OCI-M2 (cell line): ENCODE data around the gene HIPK1.
"Not testable (repeated sequence)": the region's sequence is repeated elsewhere in the genome, so short reads cannot be mapped to it uniquely, and the experiment has no call there.

Experiments used
- DNase-seq: peaks from one replicate; lab custom pipeline; 2025; ENCODE audit not compliant: unreplicated experiment; lab: John Stamatoyannopoulos, UW

Gene HIPK1

GRCh38 chr1:113981962-113982931 is 53.1 kb downstream of the HIPK1 start:
- DNase-seq, result no peak

DNA sequence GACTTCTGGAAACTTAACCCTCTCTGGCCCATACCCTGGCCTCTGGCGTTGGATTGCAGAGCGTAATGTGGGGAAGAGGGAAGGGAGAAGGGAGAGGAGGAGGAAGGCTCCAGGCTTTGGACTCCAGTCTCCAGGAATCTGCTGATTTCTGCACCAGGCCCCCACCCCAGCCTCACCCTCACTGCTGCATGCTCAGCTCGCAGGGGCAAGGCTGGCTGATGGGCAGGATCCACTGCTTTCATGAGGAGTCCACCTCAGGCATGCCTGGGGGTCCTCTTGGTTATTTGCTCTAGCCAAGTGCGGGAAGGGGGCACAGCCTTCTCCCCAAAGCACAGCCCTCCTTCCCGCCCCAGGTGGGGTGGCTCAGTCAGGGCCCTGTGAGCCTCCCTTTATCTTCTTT is 53.8 kb downstream of the HIPK1 start:
- no peak for DNase-seq

DNA sequence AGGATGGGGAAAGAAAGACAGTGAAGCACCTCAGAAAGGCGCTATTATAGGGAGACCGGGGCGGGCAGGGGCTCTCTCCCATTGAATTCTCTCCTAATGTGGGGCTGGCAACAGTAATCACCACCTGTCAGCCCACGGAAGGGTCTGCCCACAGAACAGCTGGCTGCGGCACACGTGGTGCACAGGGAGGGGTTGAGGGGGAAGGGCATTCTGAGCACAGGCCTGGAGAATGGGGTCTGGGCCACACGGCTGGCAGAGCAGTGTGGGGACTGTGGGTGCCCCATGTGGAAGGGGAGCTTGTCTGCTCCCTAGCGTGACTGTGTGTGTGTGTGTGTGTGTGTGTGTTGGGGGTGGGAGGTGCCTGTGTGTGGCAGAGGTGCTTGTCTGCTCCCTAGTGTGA is 54.3 kb downstream of the HIPK1 start:
- DNase-seq, result no peak

GRCh38 chr1:113983826-113984225 is 54.7 kb downstream of the HIPK1 start:
- DNase-seq, result no peak

DNA sequence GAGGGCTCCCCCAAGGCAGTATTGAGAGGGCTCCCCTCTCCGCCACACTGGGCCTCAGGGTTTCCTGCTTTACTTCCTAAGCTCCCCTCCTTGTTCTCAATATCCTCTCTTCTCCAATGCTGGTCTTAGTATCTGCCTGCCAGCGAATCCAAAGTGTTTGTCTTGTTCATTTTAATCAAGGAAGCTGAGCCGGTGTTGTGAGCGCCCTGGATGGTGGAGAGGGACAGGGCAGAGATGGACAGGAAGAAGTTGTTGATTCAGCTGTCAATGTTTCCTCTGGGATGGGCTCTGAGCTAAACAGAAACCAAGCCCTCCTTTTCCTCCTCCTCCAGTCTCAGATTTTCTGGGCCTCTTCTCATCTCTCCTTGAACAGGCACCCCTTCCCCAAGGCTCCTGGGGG is 55.6 kb downstream of the HIPK1 start:
- DNase-seq, result no peak

DNA sequence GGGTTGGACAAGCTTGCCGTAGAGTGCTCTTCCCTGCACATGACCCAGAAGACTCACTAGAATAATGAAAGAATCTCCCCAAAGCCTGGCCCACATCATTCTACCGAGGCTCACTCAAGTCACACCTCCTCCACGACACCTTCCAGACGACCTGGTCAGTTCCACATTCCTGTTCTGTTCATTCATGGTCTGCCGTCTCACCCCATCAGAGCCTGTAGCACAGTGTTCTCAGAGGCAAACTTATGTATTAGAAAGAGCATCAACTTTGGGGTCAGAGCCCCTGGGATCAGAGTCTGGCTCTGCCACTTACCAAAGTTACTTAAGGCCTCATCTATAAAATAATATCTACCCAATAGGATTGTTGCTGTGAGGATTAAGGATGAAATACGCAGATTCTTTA is 57.7 kb downstream of the HIPK1 start:
- no peak for DNase-seq

DNA sequence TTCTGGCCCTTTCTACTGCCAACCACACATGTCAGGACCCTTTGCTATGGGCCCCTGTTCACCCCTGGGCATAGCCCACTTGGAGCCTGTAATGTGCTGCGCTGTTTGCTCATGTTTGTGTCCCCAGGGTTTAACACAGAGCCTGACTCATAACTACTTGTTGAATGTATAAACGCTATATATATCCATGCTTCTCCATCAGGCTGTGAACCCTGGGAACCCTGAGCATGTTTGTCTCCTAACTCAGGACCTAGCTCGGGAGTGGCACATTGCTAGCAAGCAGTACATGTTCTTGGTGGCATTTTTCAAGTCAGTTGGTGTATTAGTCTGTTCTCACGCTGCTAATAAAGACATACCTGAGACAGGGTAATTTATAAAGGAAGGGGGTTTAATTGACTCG is 58.1 kb downstream of the HIPK1 start:
- DNase-seq, result no peak

- no peak for DNase-seq
These were observed 61.4 kb downstream of the HIPK1 start for GRCh38 chr1:113990530-113990929.

- no peak for DNase-seq
These were observed 61.8 kb downstream of the HIPK1 start for GRCh38 chr1:113990961-113991360.

GRCh38 chr1:113991467-113991997 is 62.4 kb downstream of the HIPK1 start:
- no peak for DNase-seq

GRCh38 chr1:113993072-113993471 is 63.9 kb downstream of the HIPK1 start:
- DNase-seq, result no peak

- no peak for DNase-seq
These were observed 64.6 kb downstream of the HIPK1 start for GRCh38 chr1:113993766-113994165.

DNA sequence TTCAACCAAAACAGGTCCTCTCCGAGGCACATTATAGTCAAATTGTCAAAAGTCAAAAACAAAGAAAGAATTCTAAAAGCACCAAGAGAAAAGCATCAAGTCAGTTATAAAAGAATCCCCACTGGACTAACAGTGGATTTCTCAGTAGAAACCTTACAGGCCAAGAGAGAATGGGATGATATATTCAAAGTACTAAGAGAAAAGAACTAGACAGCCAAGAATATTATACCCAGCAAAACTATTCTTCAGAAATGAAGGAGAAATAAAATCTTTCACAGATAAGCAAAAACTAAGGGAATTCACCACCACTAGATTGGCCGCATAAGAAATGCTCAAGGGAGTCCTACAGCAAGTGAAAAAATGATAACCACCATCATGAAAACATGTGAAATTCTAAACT is 66.3 kb downstream of the HIPK1 start:
- DNase-seq, result no peak

DNA sequence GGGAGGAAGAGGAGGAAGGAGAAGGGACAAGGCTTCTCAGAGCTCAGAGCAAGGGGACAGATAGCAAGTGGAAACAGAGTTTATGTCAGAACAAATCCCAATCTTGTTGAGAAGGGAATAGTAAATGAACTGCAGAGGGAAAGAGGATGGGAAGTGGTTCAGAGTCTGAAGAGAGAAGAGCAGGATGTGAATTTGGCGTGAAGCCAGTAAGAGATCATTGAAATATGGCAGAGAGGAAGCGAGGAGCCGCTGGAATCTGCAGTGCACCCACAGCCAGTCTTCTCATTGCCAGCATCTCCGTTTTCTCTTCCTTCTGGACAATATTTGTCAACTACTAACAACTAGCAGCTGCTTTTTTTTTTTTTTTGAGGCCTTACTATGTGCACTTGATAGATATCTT is 69.2 kb downstream of the HIPK1 start:
- DNase-seq, result no peak

- no peak for DNase-seq
These were observed 70.1 kb downstream of the HIPK1 start for GRCh38 chr1:113999233-113999632.

DNA sequence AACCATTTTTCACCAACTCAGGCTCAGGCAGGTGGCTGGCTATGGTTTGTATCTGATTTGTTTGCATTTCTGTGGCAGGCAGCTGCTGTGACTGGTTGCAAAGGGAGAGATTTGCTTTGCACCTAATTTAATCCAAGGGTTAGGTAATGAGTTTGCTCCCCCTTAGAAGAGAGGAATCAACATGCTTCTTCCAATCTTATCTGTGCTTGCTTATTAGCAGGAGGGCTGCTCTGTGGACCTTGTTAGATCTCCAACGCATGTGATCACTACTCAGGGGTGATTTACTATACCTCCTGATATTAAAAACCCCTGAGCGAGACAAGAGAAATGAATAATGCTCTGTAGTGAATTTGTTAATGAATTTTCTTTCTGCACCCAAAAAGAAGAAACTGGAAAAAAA is 70.7 kb downstream of the HIPK1 start:
- no peak for DNase-seq

- no peak for DNase-seq
These were observed 71.3 kb downstream of the HIPK1 start for GRCh38 chr1:114000406-114000805.

- no peak for DNase-seq
These were observed 73.5 kb downstream of the HIPK1 start for GRCh38 chr1:114002492-114003239.

DNA sequence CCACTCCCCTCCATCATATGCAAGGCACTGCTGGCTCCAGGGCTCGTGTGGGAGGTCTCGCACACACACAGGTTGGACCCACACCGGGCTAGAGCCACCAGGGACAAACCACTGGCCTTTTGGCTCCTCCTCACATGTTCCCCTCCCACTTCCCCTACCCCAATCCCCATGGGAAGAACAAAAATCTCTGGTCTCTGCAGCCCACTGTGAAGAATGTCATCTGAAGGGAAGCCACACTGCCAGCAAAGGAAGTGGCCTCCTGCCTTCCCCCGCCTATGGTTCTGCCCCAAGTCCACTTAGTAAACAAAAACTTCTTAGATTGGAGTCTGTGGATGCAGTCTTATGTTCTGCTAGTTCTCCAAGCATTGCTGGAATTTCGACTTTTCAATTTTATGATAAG is 74.3 kb downstream of the HIPK1 start:
- no peak for DNase-seq

DNA sequence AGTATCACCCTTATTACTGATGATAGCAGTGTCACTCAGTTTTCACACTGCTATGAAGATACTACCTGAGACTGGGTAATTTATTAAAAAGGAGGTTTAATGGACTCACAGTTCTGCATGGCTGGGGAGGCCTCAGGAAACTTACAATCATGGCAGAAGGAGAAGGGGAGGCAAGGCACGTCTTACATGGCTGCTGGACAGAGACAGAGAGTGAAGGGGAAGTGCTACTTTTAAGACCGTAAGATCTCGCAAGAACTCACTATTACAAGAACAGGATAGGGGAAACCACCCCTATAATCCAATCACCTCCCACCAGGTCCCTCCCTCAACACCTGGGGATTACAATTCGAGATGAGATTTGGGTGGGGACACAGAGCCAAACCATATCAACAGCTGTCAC is 77.7 kb downstream of the HIPK1 start:
- not testable (repeated sequence) for DNase-seq

- DNase-seq, result no peak
These were observed 79.4 kb downstream of the HIPK1 start for GRCh38 chr1:114008480-114008941.

GRCh38 chr1:114008993-114009392 is 79.9 kb downstream of the HIPK1 start:
- DNase-seq, result no peak
